Endothelial cell of umbilical vein (primary cell): ENCODE data around the gene TMEM186. TPM values are rescaled to one million over a fixed set of nuclear protein-coding genes. Genes with fewer than 3 reads are reported as not detected.

ENCODE experiments used
- BruUV-seq: library from RNA; stranded (reverse); fragments of 400-500 nt; replicated peaks from 2 replicates; lab custom pipeline; 2021; lab: Mats Ljungman, UMichigan
- CTCF ChIA-PET: fragments of 300-600, 350-600 bp; sonication (Branson Sonifier 250); formaldehyde crosslinking; loops from one replicate; lab custom pipeline; 2021; ENCODE audit warnings: antibody characterized with exemption, inconsistent platforms; lab: Charles Lee
- POLR2A ChIA-PET: fragments of 300-600, 350-600 bp; sonication (Branson Sonifier 250); formaldehyde crosslinking; loops from one replicate; lab custom pipeline; 2021; ENCODE audit warnings: antibody characterized with exemption, inconsistent platforms; lab: Charles Lee
- DNase-seq: peaks from one replicate; pipeline ENCODE4 v3.0.0-alpha.2; 2011; ENCODE audit warnings: low read depth, low spot score
- FAIRE-seq: peaks from 2 replicates; lab custom pipeline; 2011; peaks lifted over from hg19 to GRCh38; lab: Jason Lieb, UNC
- H2AFZ ChIP-seq: 2 replicates; pipeline ENCODE4 v1.6.0; 2012; ENCODE audit warnings: low read depth, low read length, control low read depth, inconsistent platforms
- H3K27ac ChIP-seq: 2 replicates; pipeline ENCODE4 v1.5.1; 2011; ENCODE audit warnings: low read depth, mild to moderate bottlenecking, control low read depth, low read length, moderate library complexity; ENCODE audit not compliant: insufficient read depth
- H3K27me3 ChIP-seq, 2 experiments: 2 replicates each; pipeline versions ENCODE4 v1.6.0 to v1.6.1; 2011; ENCODE audit warnings: low read length in 2 of 2, mixed read lengths in 1 of 2; ENCODE audit not compliant: control insufficient read depth in 2 of 2, insufficient read depth in 2 of 2
- H3K36me3 ChIP-seq, 2 experiments: 2 replicates in 1 of 2; 3 replicates in 1 of 2; pipeline ENCODE4 v1.5.1; 2011; ENCODE audit warnings: low read length in 2 of 2, mild to moderate bottlenecking in 1 of 2, moderate library complexity in 1 of 2; ENCODE audit not compliant: control insufficient read depth in 2 of 2, insufficient read depth in 2 of 2; ENCODE audit errors: extremely low read depth in 1 of 2
- H3K4me1 ChIP-seq: 3 replicates; pipeline ENCODE4 v1.5.1; 2011; ENCODE audit warnings: mild to moderate bottlenecking, low read length; ENCODE audit not compliant: control insufficient read depth, insufficient read depth; ENCODE audit errors: extremely low read depth
- H3K4me2 ChIP-seq: 2 replicates; pipeline ENCODE4 v1.6.1; 2011; ENCODE audit warnings: low read length, control low read depth, mixed read lengths; ENCODE audit not compliant: insufficient read depth
- H3K4me3 ChIP-seq, 3 experiments: fragments of 200-600 bp in 1 of 3; sonication (generic), shearing (Covaris generic) in 1 of 3; replicated peaks in 1 of 3; 2 replicates each; pipeline ENCODE4 v1.5.1; 2011 to 2016; ENCODE audit warnings: control low read depth in 3 of 3, low read length in 3 of 3, mild to moderate bottlenecking in 2 of 3, inconsistent platforms in 1 of 3, low read depth in 1 of 3, moderate library complexity in 1 of 3; ENCODE audit not compliant: insufficient read depth in 1 of 3
- H3K79me2 ChIP-seq: 2 replicates; pipeline ENCODE4 v1.6.0; 2012; ENCODE audit warnings: low read length, inconsistent platforms; ENCODE audit not compliant: control insufficient read depth, insufficient read depth
- H3K9ac ChIP-seq: replicated peaks from 2 replicates; pipeline ENCODE3; 2011; ENCODE audit warnings: low read length, control low read depth; ENCODE audit not compliant: insufficient read depth; ENCODE audit errors: extremely low read depth
- H3K9me1 ChIP-seq: replicated peaks from 3 replicates; pipeline ENCODE4 v1.6.0; 2011; ENCODE audit warnings: mild to moderate bottlenecking, low read length; ENCODE audit not compliant: control insufficient read depth, insufficient read depth; ENCODE audit errors: extremely low read depth
- H3K9me3 ChIP-seq: replicated peaks from 2 replicates; pipeline ENCODE4 v1.5.1; 2012; ENCODE audit warnings: low read length, inconsistent platforms; ENCODE audit not compliant: control insufficient read depth, insufficient read depth
- H4K20me1 ChIP-seq: replicated peaks from 2 replicates; pipeline ENCODE3; 2011; ENCODE audit warnings: mild to moderate bottlenecking, low read length; ENCODE audit not compliant: control insufficient read depth, insufficient read depth; ENCODE audit errors: extremely low read depth
- CTCF ChIP-seq, 2 donors: IDR thresholded peaks; 1 replicate in 1 of 2; 2 replicates in 1 of 2; pipeline ENCODE4 v1.5.1; 2011; ENCODE audit warnings: low read length in 2 of 2, mild to moderate bottlenecking in 2 of 2, moderate library complexity in 2 of 2, control low read depth in 1 of 2, inconsistent platforms in 1 of 2, low read depth in 1 of 2; ENCODE audit not compliant: insufficient read depth in 1 of 2; ENCODE audit errors: extremely low read depth in 1 of 2
- EZH2 ChIP-seq: IDR thresholded peaks from 2 replicates; pipeline ENCODE4 v1.6.1; 2012; ENCODE audit warnings: borderline replicate concordance, low read depth, mild to moderate bottlenecking, moderate library complexity, low read length, inconsistent platforms; ENCODE audit not compliant: severe bottlenecking
- FOS ChIP-seq: IDR thresholded peaks from 2 replicates; pipeline ENCODE4 v1.6.1; 2011; ENCODE audit warnings: mild to moderate bottlenecking, low read length, moderate library complexity, borderline replicate concordance; ENCODE audit not compliant: insufficient read depth
- GATA2 ChIP-seq: IDR thresholded peaks from 2 replicates; pipeline ENCODE4 v1.7.0; 2011; ENCODE audit warnings: low read depth, mild to moderate bottlenecking, moderate library complexity, mixed read lengths, low read length; ENCODE audit not compliant: insufficient read length, insufficient read depth
- JUN ChIP-seq: IDR thresholded peaks from 2 replicates; pipeline ENCODE4 v1.6.1; 2011; ENCODE audit warnings: borderline replicate concordance, low read depth; ENCODE audit not compliant: insufficient read length, insufficient read depth
- MAX ChIP-seq: IDR thresholded peaks from 2 replicates; pipeline ENCODE4 v1.6.1; 2011; ENCODE audit not compliant: insufficient read depth, insufficient read length
- MYC ChIP-seq: IDR thresholded peaks from one replicate; pipeline ENCODE4 v1.6.1; 2011; ENCODE audit warnings: mild to moderate bottlenecking, low read depth, low read length
- POLR2A ChIP-seq: IDR thresholded peaks from 2 replicates; pipeline ENCODE4 v1.6.1; 2012; ENCODE audit warnings: low read depth, mild to moderate bottlenecking, control low read depth, low read length
- POLR2AphosphoS5 ChIP-seq: IDR thresholded peaks from 2 replicates; pipeline ENCODE4 v1.6.1; 2012; ENCODE audit warnings: low read depth, mild to moderate bottlenecking, control low read depth, low read length, moderate library complexity; ENCODE audit not compliant: insufficient read depth
- dilution Hi-C: fragments of 300-500 bp; cut with MboI; formaldehyde crosslinking; loops from one replicate; pipeline ENCODE4 v1.15.0; 2019; ENCODE audit warnings: low sequenced_read_pairs; ENCODE audit not compliant: extremely low pct_ligation_motif_present
- intact Hi-C: fragments of 100-400 bp; cut with micrococcal nuclease; formaldehyde crosslinking; loops from one replicate; pipeline ENCODE4 v1.10.0; 2022
- polyA plus RNA-seq, 4 experiments: library from polyadenylated mRNA; depleted of rRNA in 3 of 4; stranded (reverse) in 3 of 4; unstranded in 1 of 4; fragments of >200 nt; gene quantifications; 2 replicates each; pipeline versions ENCODE4 v1.2.1 to v1.2.3, GENCODE V29; 2011 to 2012; ENCODE audit warnings: missing spikeins in 1 of 4
- total RNA-seq: library from RNA; stranded (reverse); gene quantifications from 2 replicates; pipeline ENCODE4 v1.2.3, GENCODE V29; 2021

Gene TMEM186
- total and polyA plus RNA-seq, 2 donors (not counting 3 experiments of a cell fraction or from before 2014, with no cell fraction given) = 8.0 to 9.6 TPM

- Histone ChIP-seq H2AFZ (peak overlapping the region; percentile 65), H3K4me3 (peak overlapping the region; percentile 65 to 95 (median 83)), H3K27me3 (no peaks in the 10 kb centered on the region), H3K36me3 (peaks cover under 1 to 5% of the 10 kb centered on the region in 2 experiments), H3K4me2 (peak overlapping the region; percentile 91), H3K4me1 (peaks cover 25% of the 10 kb centered on the region), H3K27ac (peak overlapping the region; percentile 36), H3K9ac (peak overlapping the region; percentile 83), H3K9me3 (no peaks in the 10 kb centered on the region), H3K79me2 (peaks cover 55% of the 10 kb centered on the region), H4K20me1 (peaks cover 4% of the 10 kb centered on the region), H3K9me1 (no peaks in the 10 kb centered on the region)
- FAIRE-seq (no peak), DNase-seq (no peak)
- dilution Hi-C loops = no loop called here
- POLR2A ChIA-PET = interaction anchor here (0.8 to 1.0 kb wide), 2 partner anchors 72 to 294 kb away, joined by 4 read pairs; partner anchors contain the start of gene CARHSP1
- TSS peak; percentile 73 for BruUV-seq
- CTCF ChIA-PET = interaction anchor here (0.5 to 2.3 kb wide), 8 partner anchors 72 to 338 kb away, joined by 3 to 18 read pairs (median 4); partner anchors contain the start of gene CARHSP1
- intact Hi-C loops = loop anchor here (1.0 to 10.0 kb wide), 4 partner anchors 72 to 338 kb away; partner anchors contain the start of gene HAPSTR1
- TF ChIP-seq MYC (no peak), JUN (no peak)
Observed at GRCh38 chr16:8796469-8797363, 723 bp downstream of the TMEM186 start.

GRCh38 chr16:8795818-8796217, 1.6 kb downstream of the TMEM186 start:
- peaks cover 0 to under 1% of the 10 kb centered on the region in 2 experiments for H3K36me3 ChIP-seq
- ChIA-PET CTCF (interaction anchor here (1.7 kb wide), 1 partner anchor 339 kb away, joined by 6 read pairs; no protein-coding TSS in a partner anchor), POLR2A (no interaction called here)
- FAIRE-seq (no peak), DNase-seq (no peak)
- intact Hi-C loops (loop anchor here (5.0 to 10.0 kb wide), 2 partner anchors 296 to 339 kb away; partner anchors contain the start of gene HAPSTR1), dilution Hi-C loops (no loop called here)
- BruUV-seq = no TSS peak
- H3K9me1 ChIP-seq = no peaks in the 10 kb centered on the region
- H3K27ac ChIP-seq = no peak overlapping the region
- no peak overlapping the region for H3K9ac ChIP-seq
- no peak overlapping the region for H3K4me2 ChIP-seq
- H3K79me2 ChIP-seq = peaks cover 48% of the 10 kb centered on the region
- H3K9me3 ChIP-seq = no peaks in the 10 kb centered on the region
- H3K4me3 ChIP-seq = no peak overlapping the region
- TF ChIP-seq CTCF (IDR thresholded peaks at IDR 0.05; ENCODE audit: extremely low read depth in 1 of 2, insufficient read depth in 1 of 2, low read depth in 1 of 2, low read length in 2 of 2) (no peak), GATA2 (no peak), FOS (no peak), POLR2AphosphoS5 (no peak), MYC (no peak), MAX (no peak), EZH2 (no peak), JUN (no peak), POLR2A (no peak)
- peaks cover under 1% of the 10 kb centered on the region for H4K20me1 ChIP-seq
- peaks cover 25% of the 10 kb centered on the region for H3K4me1 ChIP-seq
- H2AFZ ChIP-seq = no peak overlapping the region
- H3K27me3 ChIP-seq = no peaks in the 10 kb centered on the region
